Bladder microvascular endothelial cell (primary cell): ENCODE measurements around the gene SEC22A. TPM values are rescaled to one million over a fixed set of nuclear protein-coding genes. Genes with fewer than 3 reads are reported as not detected.

Source experiments
- total RNA-seq: library from RNA; depleted of rRNA; stranded (reverse); fragments of >200 nt; gene quantifications from 2 replicates; pipeline ENCODE4 v1.2.3, GENCODE V29; 2014

SEC22A gene, protein sequence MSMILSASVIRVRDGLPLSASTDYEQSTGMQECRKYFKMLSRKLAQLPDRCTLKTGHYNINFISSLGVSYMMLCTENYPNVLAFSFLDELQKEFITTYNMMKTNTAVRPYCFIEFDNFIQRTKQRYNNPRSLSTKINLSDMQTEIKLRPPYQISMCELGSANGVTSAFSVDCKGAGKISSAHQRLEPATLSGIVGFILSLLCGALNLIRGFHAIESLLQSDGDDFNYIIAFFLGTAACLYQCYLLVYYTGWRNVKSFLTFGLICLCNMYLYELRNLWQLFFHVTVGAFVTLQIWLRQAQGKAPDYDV
- 25.3 and 37.1 TPM in 2 replicates for total RNA-seq

DNA sequence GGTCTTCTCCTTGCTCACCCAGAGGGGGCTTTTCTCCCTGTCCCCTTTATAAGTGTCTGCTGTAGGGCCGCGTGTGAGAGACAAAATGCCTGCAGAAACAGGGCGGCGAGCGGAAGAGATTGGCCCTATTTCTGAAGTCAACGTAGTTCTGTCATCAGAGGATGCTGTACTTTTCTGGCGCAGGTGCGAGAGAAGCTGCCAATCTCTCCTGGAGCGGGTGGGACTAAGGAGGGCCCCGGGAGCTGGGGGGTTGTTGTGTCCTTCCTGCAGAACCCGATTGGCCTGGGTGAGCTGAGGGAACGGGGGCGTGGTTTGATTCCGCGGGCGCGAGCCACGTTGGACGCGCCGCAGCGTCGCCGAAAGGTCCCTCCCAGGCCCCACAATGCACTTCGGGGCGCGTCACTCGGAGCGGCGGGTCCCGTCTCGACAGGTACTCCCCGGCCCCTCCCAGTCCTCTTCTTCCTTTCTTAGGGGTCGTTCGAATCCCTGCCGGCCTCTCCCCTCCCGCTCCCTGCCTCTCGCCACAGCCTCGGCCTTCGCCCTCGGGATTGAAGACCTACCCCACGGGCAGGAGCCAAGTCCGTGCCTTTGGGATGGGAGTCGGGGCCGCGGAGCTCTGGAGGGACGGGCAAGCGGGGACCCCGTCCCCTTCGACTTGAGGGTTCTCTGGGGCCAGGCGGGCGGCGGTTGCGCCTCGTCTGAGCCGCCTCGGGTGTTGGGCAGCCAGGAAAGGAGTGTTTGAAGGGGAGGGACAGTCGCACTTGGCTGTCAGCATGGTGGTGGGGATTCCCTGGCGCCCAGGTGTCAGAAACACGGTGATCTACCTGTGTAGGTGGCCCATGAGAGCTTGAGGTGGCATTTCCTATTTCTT, at the start of gene SEC22A:
SEC22A (plus strand) TSS at position 387 of the 871 bp plus-strand sequence. CDS start 7,275 bp downstream, outside the sequence.

Other genes starting within 250 kb of the SEC22A start
- under 0.01 and 0.06 TPM in 2 replicates for gene SEMA5B, start 174.2 kb upstream of the SEC22A start, total RNA-seq
- gene PDIA5, start 134.9 kb upstream of the SEC22A start, total RNA-seq, result 56.2 and 84.5 TPM in 2 replicates
- 0.06 TPM in 1 of 2 replicates, not detected in the other for gene ADCY5, start 247.1 kb downstream of the SEC22A start, total RNA-seq